ENCODE data around the gene KLF6.

The KLF6 gene

DNA sequence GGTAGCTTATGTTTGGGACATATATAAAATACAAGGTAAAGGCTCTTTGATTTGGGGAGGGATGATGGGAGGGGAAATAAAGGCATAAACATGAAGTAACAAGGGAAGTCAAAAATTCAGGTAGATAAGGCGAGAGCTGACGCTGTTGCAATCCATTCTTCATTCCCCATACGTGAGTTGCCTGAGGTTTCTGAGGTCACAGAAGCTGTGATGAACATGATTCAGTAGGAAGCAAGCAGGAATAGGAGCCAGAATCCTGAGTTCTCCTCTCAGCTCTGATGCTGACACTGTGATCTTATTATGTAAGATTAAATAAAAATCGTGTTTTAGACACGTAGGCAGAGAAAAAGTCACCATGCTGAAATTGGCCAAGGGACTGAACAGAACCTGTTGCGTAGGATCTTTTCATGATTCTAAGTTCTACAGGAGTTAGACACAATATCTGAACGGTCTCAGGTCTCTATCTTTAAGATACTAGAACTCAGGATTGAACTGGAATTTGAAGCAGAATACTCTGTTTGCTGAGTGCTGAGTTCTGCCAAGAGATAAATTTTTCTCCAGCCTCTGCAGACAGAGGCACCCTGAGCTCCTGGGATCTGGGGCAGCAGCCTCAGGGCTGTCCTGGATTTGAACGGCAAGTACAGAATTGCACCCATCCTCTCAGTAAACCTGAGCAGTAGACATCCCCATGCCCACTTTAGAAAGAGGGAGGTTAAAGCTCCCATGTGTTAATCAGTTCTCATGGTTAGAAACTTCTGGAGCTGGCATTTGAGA is 21.0 kb downstream of the KLF6 start:
- no peak for DNase-seq (ENCODE audit: low read depth, low spot score)
- CTCF ChIA-PET = interaction anchor here (0.9 to 1.5 kb wide), 3 partner anchors 19 to 524 kb away, joined by 3 to 6 read pairs (median 3); no protein-coding TSS in a partner anchor
- POLR2A ChIA-PET = interaction anchor here (1.5 kb wide), 1 partner anchor 10 kb away, joined by 6 read pairs; no protein-coding TSS in a partner anchor
- TF ChIP-seq, protein P1, sequence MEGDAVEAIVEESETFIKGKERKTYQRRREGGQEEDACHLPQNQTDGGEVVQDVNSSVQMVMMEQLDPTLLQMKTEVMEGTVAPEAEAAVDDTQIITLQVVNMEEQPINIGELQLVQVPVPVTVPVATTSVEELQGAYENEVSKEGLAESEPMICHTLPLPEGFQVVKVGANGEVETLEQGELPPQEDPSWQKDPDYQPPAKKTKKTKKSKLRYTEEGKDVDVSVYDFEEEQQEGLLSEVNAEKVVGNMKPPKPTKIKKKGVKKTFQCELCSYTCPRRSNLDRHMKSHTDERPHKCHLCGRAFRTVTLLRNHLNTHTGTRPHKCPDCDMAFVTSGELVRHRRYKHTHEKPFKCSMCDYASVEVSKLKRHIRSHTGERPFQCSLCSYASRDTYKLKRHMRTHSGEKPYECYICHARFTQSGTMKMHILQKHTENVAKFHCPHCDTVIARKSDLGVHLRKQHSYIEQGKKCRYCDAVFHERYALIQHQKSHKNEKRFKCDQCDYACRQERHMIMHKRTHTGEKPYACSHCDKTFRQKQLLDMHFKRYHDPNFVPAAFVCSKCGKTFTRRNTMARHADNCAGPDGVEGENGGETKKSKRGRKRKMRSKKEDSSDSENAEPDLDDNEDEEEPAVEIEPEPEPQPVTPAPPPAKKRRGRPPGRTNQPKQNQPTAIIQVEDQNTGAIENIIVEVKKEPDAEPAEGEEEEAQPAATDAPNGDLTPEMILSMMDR (IDR thresholded peaks at IDR 0.05; ENCODE audit: insufficient read depth, low read length, missing control alignments) = no peak
- no peak overlapping the region for H3K4me3 ChIP-seq (ENCODE audit: low read depth, low read length)

DNA sequence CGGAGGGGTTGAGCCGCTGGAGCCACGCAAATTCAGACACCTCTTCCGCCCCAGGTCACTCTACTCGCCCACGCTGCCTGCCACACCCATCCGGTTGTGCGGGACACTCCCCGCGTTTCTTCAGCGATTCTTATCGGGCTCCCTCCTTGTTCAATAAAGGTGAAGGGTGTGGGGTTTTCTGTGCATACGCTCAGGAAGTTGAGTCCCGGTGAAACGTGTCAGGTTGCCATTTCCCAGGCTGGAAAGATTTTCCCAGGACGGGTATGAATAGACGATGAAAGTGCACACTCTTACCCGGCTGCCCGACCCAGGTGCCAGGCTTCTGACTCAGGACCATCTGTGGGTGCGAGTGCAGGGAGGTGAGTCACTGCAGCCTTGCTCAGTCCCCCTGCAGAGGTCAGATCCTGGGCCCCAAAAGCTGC is 22.0 kb downstream of the KLF6 start:
- ChIA-PET CTCF (interaction anchor here (1.0 to 1.5 kb wide), 2 partner anchors 8 to 523 kb away, joined by 3 to 6 read pairs; no protein-coding TSS in a partner anchor), POLR2A (no interaction called here)
- DNase-seq (ENCODE audit: low read depth, low spot score) = no peak
- TF ChIP-seq, protein P1 (IDR thresholded peaks at IDR 0.05; ENCODE audit: insufficient read depth, low read length, missing control alignments) = no peak
- no peak overlapping the region for H3K4me3 ChIP-seq (ENCODE audit: low read depth, low read length)

DNA sequence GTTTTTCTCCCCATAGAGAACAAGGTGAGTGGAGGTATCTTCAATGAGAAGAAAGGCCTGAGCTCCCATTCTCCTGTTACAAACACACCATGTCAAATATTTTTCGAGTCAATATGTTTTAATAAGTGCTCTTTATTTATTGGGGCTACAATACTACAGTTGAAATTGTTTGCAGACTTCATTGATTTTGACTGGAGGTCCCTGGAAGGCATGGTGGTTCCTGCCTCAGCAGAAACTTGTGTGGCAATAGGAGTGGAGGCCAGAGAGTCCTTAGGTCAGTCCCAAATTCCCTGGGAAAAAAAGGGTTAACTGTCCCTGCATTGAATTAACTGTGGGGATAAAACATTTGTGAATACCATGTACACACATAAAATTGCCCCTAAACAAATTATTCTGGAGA is 22.7 kb downstream of the KLF6 start:
- no peak overlapping the region for H3K4me3 ChIP-seq (ENCODE audit: low read depth, low read length)
- ChIA-PET CTCF (interaction anchor here (1.0 kb wide), 1 partner anchor 8 kb away, joined by 3 read pairs; no protein-coding TSS in a partner anchor), POLR2A (no interaction called here)
- no peak for DNase-seq (ENCODE audit: low read depth, low spot score)
- TF ChIP-seq, protein P1 (IDR thresholded peaks at IDR 0.05; ENCODE audit: insufficient read depth, low read length, missing control alignments) = no peak

DNA sequence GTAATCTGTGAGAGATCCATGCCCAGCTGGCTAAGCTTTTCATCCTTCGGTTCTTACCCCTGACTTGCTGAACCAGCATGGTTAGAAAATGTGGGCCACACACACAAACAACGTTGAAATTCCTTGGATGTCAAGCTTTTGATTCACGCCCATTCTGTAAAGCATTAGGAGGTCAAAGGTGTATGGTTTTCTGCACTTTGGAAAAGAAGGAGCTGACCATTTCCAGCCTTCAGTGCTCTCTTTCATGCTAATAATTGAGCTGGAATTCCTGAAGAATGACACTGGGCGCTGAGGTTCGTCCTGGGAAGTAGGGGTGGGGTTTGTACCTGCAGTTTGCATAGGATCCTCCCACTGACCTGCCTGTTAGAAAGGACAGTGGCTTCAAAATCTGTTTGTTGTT is 23.1 kb downstream of the KLF6 start:
- CTCF ChIA-PET = no interaction called here

DNA sequence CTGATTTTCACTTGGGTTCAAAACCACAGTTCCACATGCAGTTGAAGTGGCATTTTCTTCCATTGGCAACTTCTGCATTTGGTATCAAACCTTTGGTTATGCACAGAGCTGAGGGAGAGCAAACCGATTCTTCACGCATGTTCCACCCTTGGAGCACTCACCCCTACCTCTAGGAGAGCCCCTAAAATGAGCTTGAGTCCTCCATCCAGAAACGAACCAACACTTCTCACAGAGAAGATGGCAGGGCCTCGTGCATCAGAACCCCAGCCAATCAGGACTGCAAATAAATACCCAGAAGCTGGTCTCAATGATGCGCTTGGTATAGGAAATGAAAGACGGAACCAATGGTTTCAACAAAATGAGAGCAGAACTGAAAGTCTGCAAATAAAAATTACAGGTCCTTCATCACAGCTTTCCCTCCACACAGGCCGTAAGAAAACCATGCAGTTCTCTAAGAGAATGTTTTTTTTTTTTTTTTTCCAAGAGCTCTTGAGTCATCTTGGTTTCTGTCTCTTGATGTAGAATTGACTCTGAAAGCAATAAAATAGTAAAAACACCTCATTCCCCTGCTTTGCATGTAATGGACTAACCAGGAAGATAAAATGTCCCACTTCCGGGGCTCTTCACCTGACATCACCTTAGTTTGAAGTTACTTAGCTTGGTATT is 23.9 kb downstream of the KLF6 start:
- no peak for DNase-seq (ENCODE audit: low read depth, low spot score)
- TF ChIP-seq, protein P1 (IDR thresholded peaks at IDR 0.05; ENCODE audit: insufficient read depth, low read length, missing control alignments) = no peak
- no peak overlapping the region for H3K4me3 ChIP-seq (ENCODE audit: low read depth, low read length)
- CTCF ChIA-PET = no interaction called here
- POLR2A ChIA-PET = no interaction called here

More for the DNA sequence above, 23.1 kb downstream of the KLF6 start:
- no peak overlapping the region for H3K4me3 ChIP-seq (ENCODE audit: low read depth, low read length)
- TF ChIP-seq, protein P1 (IDR thresholded peaks at IDR 0.05; ENCODE audit: insufficient read depth, low read length, missing control alignments) = no peak
- DNase-seq (ENCODE audit: low read depth, low spot score) = no peak
- POLR2A ChIA-PET = no interaction called here

DNA sequence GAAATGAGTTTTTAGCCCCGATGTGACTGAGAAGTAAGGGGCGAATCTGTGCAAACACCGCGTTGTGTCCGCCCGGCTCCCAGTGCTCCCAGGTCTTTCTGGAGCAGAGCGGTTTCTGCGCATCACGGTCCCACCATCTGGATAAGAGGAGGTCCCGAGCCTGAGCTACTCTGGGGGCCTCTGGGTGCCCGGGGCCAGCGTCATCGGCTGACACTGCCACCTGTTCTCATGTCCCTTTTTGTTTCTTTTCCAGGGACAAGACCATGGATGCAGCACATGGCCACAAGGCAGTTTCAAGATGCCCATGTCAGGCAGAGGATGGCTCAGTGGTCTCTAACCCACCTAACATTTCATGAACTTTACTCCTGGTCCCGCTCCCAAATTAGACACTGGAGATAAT is 24.9 kb downstream of the KLF6 start:
- CTCF ChIA-PET = no interaction called here
- POLR2A ChIA-PET = no interaction called here
- H3K4me3 ChIP-seq (ENCODE audit: low read depth, low read length) = no peak overlapping the region
- TF ChIP-seq, protein P1 (IDR thresholded peaks at IDR 0.05; ENCODE audit: insufficient read depth, low read length, missing control alignments) = no peak
- no peak for DNase-seq (ENCODE audit: low read depth, low spot score)

Data from AG04449 (cell line).